Breast epithelium (tissue), 3 donors: ENCODE measurements around the gene NFIB.

Experiments
- CTCF ChIP-seq, 3 donors: fragments of 450-650 bp; IDR thresholded peaks; one replicate each; pipeline ENCODE4 v1.5.1; 2016 to 2017; ENCODE audit warnings: antibody characterized with exemption in 3 of 3, mild to moderate bottlenecking in 3 of 3, moderate library complexity in 3 of 3
- POLR2A ChIP-seq: fragments of 450-650 bp; IDR thresholded peaks from one replicate; pipeline ENCODE4 v1.6.1; 2016; ENCODE audit warnings: antibody characterized with exemption, mild to moderate bottlenecking, moderate library complexity
- POLR2AphosphoS5 ChIP-seq, 3 donors: sonication (generic); formaldehyde crosslinking; IDR thresholded peaks; one replicate each; pipeline ENCODE4 v1.6.1; 2017; ENCODE audit warnings: antibody characterized with exemption in 3 of 3

GRCh38 chr9:14197325-14197858 lies 116.5 kb downstream of the NFIB start:
- TF ChIP-seq CTCF (IDR thresholded peaks at IDR 0.05) (no peak), POLR2A (no peak), POLR2AphosphoS5 (IDR thresholded peaks at IDR 0.05) (no peak)
